ENCODE data around the gene USP6NL. TPM values are rescaled to one million over a fixed set of nuclear protein-coding genes. Genes with fewer than 3 reads are reported as not detected.

Gene USP6NL
- total and polyA plus RNA-seq, 2 of the 13 experiments (the other 11 are each of a cell fraction or from before 2014, with no cell fraction given): 10.5 to 22.9 TPM

- intact Hi-C loops (cut with micrococcal nuclease; ENCODE audit: unreplicated experiment) (no loop called here), in situ Hi-C loops (cut with HindIII; ENCODE audit: extremely low pct_ligation_motif_present, low pct_unique_long_range_greater_than_20kb) (no loop called here)
- H3K9ac ChIP-seq (ENCODE audit: insufficient read depth, low read depth, low read length): no peak overlapping the region
- no peak overlapping the region for H3K4me2 ChIP-seq (ENCODE audit: low read depth, low read length)
- peaks cover 12% of the 10 kb centered on the region for H3K9me3 ChIP-seq (ENCODE audit: low read length)
- FAIRE-seq: no peak
- ChIA-PET CTCF (ENCODE audit: low intra/inter-chr PET ratio, low total read pairs) (interaction anchor here (1.6 to 2.3 kb wide), 2 partner anchors 47 to 333 kb away, joined by 7 read pairs; no protein-coding TSS in a partner anchor), POLR2A (no interaction called here)
- no TSS peak for BruUV-seq (replicated peaks)
- no peak overlapping the region for H3K27ac ChIP-seq (ENCODE audit: extremely low read length, insufficient read depth, low read length)
- no peaks in the 10 kb centered on the region for H3K36me3 ChIP-seq (replicated peaks in 1 of 2; ENCODE audit: control insufficient read depth in 1 of 2, insufficient read depth in 2 of 2, low read length in 2 of 2)
- no peaks in the 10 kb centered on the region for H3K79me2 ChIP-seq (ENCODE audit: insufficient read depth, low read length)
- no peaks in the 10 kb centered on the region for H3K4me1 ChIP-seq (ENCODE audit: insufficient read depth, low read length)
- no peak for TF ChIP-seq SALL2 (CRISPR knock-in tag; IDR thresholded peaks at IDR 0.05)
- no peak for TF ChIP-seq ARNT2 (CRISPR knock-in tag; IDR thresholded peaks at IDR 0.05; ENCODE audit: low read depth)
- TF ChIP-seq, protein P1, sequence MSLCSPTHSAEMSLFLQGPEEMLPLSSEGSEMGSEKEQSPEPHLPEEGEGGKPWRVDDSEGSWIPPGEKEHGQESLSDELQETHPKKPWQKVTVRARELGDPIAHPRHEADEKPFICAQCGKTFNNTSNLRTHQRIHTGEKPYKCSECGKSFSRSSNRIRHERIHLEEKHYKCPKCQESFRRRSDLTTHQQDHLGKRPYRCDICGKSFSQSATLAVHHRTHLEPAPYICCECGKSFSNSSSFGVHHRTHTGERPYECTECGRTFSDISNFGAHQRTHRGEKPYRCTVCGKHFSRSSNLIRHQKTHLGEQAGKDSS (CRISPR knock-in tag; IDR thresholded peaks at IDR 0.05; ENCODE audit: borderline replicate concordance, low read depth): no peak
- no peak for TF ChIP-seq ZNF205 (CRISPR knock-in tag; IDR thresholded peaks at IDR 0.05)
- TF ChIP-seq, protein P2, sequence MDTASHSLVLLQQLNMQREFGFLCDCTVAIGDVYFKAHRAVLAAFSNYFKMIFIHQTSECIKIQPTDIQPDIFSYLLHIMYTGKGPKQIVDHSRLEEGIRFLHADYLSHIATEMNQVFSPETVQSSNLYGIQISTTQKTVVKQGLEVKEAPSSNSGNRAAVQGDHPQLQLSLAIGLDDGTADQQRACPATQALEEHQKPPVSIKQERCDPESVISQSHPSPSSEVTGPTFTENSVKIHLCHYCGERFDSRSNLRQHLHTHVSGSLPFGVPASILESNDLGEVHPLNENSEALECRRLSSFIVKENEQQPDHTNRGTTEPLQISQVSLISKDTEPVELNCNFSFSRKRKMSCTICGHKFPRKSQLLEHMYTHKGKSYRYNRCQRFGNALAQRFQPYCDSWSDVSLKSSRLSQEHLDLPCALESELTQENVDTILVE (CRISPR knock-in tag; IDR thresholded peaks at IDR 0.05): no peak
- TF ChIP-seq, protein P3, sequence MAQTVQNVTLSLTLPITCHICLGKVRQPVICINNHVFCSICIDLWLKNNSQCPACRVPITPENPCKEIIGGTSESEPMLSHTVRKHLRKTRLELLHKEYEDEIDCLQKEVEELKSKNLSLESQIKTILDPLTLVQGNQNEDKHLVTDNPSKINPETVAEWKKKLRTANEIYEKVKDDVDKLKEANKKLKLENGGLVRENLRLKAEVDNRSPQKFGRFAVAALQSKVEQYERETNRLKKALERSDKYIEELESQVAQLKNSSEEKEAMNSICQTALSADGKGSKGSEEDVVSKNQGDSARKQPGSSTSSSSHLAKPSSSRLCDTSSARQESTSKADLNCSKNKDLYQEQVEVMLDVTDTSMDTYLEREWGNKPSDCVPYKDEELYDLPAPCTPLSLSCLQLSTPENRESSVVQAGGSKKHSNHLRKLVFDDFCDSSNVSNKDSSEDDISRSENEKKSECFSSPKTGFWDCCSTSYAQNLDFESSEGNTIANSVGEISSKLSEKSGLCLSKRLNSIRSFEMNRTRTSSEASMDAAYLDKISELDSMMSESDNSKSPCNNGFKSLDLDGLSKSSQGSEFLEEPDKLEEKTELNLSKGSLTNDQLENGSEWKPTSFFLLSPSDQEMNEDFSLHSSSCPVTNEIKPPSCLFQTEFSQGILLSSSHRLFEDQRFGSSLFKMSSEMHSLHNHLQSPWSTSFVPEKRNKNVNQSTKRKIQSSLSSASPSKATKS (CRISPR knock-in tag; IDR thresholded peaks at IDR 0.05): no peak
- no peak for TF ChIP-seq SRSF4 (IDR thresholded peaks at IDR 0.05; ENCODE audit: low read depth, low read length, poor library complexity, severe bottlenecking)
- no peak for TF ChIP-seq HMGXB4 (CRISPR knock-in tag; IDR thresholded peaks at IDR 0.05; ENCODE audit: borderline replicate concordance in 1 of 2, low read depth in 1 of 2)
- no peak for TF ChIP-seq NR2F6 (IDR thresholded peaks at IDR 0.05)
- no peak for TF ChIP-seq NR2F6 (CRISPR knock-in tag; IDR thresholded peaks at IDR 0.05)
- no peak for TF ChIP-seq ZNF556 (CRISPR knock-in tag; IDR thresholded peaks at IDR 0.05; ENCODE audit: borderline replicate concordance)
- TF ChIP-seq, protein P4, sequence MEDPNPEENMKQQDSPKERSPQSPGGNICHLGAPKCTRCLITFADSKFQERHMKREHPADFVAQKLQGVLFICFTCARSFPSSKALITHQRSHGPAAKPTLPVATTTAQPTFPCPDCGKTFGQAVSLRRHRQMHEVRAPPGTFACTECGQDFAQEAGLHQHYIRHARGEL (CRISPR knock-in tag; IDR thresholded peaks at IDR 0.05): no peak
- no peak for TF ChIP-seq TFAP4 (IDR thresholded peaks at IDR 0.05; ENCODE audit: borderline replicate concordance, low read depth)
- no peaks in the 10 kb centered on the region for H4K20me1 ChIP-seq (ENCODE audit: insufficient read depth, low read length)
- no peak for DNase-seq (ENCODE audit: low spot score)
- ATAC-seq: no peak
- H3K4me3 ChIP-seq (replicated peaks in 1 of 3; ENCODE audit: insufficient read depth in 1 of 3, low read depth in 2 of 3, low read length in 3 of 3): no peak overlapping the region
- peaks cover 0 to 7% of the 10 kb centered on the region in 2 experiments; a peak in 2 of 5 replicates for H3K27me3 ChIP-seq (ENCODE audit: control insufficient read depth in 1 of 2, insufficient read depth in 2 of 2, low read length in 2 of 2)
- 14% methylated on average over 3 of the region's 3 CpGs for WGBS (ENCODE audit: low lambda C conversion rate)
- H2AFZ ChIP-seq (ENCODE audit: low read length): no peak overlapping the region
Measured at GRCh38 chr10:11425296-11425610, 186.2 kb downstream of the USP6NL start.

Data from HepG2 (cell line).